ENCODE results near the gene RYR2.

DNA sequence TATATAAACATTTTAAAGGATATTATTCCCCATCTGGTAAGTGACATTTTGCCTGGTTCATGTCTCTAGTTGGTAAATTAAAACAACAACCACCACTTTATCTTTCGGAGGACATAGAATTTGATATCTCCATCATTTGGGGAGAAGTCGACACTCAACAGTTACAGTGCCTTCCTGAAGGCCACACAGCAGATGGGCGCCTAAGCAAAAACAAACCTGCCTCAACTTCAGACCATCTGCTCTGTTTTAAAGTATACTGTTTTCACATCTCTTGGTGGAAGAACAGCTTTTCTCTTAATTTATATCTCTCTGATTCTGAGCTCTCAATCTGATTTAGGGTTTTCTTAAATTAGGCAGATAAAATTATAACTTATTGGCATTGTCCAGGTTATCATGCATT lies 282.2 kb downstream of the RYR2 start:
- TF ChIP-seq, protein P1, sequence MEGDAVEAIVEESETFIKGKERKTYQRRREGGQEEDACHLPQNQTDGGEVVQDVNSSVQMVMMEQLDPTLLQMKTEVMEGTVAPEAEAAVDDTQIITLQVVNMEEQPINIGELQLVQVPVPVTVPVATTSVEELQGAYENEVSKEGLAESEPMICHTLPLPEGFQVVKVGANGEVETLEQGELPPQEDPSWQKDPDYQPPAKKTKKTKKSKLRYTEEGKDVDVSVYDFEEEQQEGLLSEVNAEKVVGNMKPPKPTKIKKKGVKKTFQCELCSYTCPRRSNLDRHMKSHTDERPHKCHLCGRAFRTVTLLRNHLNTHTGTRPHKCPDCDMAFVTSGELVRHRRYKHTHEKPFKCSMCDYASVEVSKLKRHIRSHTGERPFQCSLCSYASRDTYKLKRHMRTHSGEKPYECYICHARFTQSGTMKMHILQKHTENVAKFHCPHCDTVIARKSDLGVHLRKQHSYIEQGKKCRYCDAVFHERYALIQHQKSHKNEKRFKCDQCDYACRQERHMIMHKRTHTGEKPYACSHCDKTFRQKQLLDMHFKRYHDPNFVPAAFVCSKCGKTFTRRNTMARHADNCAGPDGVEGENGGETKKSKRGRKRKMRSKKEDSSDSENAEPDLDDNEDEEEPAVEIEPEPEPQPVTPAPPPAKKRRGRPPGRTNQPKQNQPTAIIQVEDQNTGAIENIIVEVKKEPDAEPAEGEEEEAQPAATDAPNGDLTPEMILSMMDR (conservative IDR thresholded peaks at IDR 0.05; ENCODE audit: low read length): no peak
- TF ChIP-seq EZH2phosphoT487 (IDR thresholded peaks at IDR 0.05; ENCODE audit: borderline replicate concordance, low read depth, low read length): no peak
